ENCODE results near the gene OR4A16. TPM values are rescaled to one million over a fixed set of nuclear protein-coding genes. Genes with fewer than 3 reads are reported as not detected.

OR4A16 gene
- total RNA-seq, 2 experiments from 2014 or later = not detected

Other genes starting within 250 kb of the OR4A16 start
- not detected in 2 replicates for gene TRIM48, start 81.0 kb upstream of the OR4A16 start, total RNA-seq (2014; rRNA removed; shearing (Covaris generic))
- gene TRIM48, start 81.0 kb upstream of the OR4A16 start, total RNA-seq (2022) = not detected in 2 replicates
- not detected in 2 replicates for gene OR4A15, start 24.8 kb downstream of the OR4A16 start, total RNA-seq (2014; rRNA removed; shearing (Covaris generic))
- not detected in 2 replicates for gene OR4A15, start 24.8 kb downstream of the OR4A16 start, total RNA-seq (2022)
- not detected in 2 replicates for gene OR4C15, start 211.3 kb downstream of the OR4A16 start, total RNA-seq (2014; rRNA removed; shearing (Covaris generic))
- gene OR4C15, start 211.3 kb downstream of the OR4A16 start, total RNA-seq (2022) = not detected in 2 replicates
- not detected in 2 replicates for gene OR4C16, start 228.9 kb downstream of the OR4A16 start, total RNA-seq (2014; rRNA removed; shearing (Covaris generic))
- not detected in 2 replicates for gene OR4C16, start 228.9 kb downstream of the OR4A16 start, total RNA-seq (2022)

All from OCI-LY7 (cell line).